SKM-1 treated with dmso at 0.1 percent for 144 hours (cell line): ENCODE data around the gene ANKS3.

Source experiments
- DNase-seq: peaks from one replicate; lab custom pipeline; 2025; ENCODE audit not compliant: unreplicated experiment; lab: John Stamatoyannopoulos, UW

The ANKS3 gene, protein sequence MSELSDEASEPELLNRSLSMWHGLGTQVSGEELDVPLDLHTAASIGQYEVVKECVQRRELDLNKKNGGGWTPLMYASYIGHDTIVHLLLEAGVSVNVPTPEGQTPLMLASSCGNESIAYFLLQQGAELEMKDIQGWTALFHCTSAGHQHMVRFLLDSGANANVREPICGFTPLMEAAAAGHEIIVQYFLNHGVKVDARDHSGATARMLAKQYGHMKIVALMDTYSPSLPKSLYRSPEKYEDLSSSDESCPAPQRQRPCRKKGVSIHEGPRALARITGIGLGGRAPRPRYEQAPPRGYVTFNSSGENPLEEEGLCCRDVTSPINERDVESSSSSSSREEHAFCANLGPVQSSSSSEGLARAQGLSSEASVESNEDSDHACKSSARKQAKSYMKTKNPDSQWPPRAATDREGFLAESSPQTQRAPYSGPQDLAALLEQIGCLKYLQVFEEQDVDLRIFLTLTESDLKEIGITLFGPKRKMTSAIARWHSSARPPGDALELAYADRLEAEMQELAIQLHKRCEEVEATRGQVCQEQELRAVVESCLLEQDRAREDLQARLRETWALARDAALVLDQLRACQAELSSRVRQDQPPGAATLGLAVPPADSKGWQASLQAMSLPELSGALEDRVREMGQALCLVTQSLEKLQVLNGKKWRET

DNA sequence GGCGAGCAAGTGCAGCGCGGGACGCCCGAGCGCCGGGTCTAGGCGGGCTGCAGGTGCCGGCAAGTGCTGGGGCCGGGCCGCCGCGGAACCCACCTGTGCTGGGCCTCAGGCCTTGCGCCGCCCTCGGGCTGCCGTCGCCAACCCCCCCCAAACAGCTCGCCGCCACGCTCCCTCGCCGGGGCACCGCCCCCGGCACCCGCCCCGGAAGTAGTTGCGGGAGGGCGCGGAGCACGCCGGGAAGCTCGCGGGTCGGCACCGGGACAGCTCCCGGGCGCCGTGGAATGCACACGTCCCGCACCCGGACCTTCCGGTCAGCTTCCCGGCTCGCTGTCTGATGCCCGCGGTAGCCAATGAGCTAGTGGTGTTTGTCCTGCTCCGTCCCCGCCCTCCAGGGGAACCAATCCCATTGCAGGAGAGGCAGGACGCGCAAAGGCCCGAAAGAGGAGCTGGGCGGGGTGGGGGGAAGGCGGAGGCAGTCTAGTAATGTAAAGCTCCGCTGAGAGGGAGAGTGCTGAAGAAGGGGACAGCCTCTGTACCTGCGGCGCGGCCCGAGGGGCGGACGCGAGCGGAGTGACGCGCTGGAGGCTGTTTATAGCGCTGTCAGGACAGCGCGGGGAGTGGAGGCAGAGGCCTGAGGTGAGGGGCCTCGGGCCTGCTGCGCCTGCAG is at the start of gene ANKS3, which contains the start of gene DNAAF8:
TSS of gene ANKS3 (minus strand) at position 209 of the 667 bp plus-strand sequence. CDS start 4,122 bp downstream, outside the sequence.
TSS of gene DNAAF8 (plus strand) at position 475 of the 667 bp plus-strand sequence. CDS start 1,978 bp downstream, outside the sequence.
- DNase-seq = peak; percentile 86

DNA sequence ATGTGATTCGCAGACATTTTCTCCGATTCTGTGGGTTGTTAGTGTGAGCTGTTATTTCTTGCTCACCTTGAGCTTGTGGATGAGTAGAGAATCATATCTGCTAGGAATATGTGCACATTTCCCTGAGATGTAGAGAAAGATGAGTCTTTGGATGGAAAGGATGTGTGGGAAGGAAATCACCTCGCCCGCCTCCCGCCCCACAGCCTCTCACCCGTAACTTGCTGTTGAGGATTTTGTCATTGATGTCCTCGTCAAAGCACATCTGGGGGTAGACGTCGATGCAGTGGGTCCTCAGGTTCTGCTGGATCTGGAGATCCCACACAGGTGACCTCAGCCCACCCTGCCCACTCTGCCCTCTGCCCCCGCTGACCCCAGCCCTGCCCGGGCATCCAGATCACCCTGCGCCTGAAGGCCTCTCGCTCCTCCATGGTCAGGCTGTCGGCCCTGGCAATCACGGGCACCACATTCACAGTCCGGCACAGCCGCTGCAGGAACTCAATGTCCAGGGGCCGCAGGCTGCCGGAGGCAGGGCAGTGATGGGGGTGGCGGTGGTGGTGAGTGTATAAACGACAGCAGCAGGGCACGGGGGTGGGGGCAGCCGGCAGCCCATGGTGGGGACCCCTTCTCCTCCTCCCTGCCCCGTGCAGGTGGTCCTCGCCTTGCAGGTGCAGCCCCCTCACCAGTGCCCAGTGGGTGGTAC is 49.3 kb upstream of the ANKS3 start:
- no peak for DNase-seq

DNA sequence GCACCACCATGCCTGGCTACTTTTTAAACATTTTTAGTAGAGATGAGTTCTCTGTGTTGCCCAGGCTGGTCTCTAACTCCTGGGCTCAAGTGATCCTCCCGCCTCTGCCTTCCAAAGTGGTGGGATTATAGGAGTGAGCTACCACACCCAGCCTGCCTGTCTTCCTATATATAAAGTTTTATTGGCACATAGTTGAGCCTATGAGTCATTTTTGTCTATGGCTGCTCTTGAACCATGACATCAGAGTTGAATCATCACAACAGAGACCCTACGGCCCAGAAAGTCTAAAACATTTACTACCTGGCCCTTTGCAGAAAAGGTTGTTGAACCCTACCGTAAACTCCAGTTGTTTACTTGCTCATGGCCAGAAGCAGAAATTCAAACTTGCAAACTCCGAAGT is 46.2 kb upstream of the ANKS3 start:
- DNase-seq = no peak

DNA sequence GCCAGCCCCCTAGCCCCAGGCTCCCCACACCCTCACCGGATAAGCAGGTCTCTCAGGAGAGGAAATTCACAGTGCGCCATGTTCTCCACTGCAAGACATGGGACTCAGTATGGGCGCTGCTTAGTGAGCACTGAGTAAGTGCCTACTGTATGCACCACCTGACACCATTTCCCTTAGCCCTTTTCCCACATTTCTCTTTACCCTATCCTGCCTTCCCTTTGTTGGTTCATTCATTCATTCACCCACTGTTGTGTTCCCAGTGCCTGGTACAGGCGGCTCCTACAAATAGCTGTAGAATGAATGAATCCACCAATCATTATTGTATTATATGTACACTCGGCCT is 44.0 kb upstream of the ANKS3 start:
- DNase-seq = no peak

DNA sequence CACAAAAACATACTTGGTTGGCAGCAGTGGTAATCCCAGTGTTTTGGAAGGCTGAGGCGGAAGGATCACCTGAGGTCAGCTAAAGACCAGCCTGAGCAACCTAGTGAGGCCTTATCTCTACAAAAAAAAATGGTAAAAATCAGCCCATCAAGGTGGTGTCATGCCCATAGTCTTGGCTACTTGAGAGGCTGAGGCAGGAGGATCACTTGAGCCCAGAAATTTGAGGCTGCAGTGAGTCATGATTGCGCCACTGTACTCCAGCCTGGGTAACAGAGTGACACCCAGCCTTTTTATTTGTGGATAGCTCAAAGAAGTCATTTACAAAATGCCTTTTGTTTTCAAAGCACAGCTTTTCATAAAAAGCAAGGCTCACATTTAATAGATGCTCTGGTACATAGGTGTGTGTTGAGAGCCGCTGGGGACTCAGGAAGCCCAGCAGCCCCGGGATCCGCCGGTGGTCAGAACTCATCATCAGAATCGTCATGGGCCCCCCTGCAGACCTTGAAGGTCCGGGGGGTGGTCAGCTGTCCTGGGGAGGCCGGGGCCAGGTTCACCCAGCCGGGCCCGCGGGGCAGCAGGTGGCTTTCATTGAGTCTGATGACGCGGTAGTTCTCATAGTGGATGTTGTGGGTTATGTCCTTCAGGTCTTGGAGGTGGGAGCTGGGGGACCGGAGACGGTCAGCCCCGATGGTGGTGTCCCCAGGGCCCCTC is 43.4 kb upstream of the ANKS3 start:
- no peak for DNase-seq

DNA sequence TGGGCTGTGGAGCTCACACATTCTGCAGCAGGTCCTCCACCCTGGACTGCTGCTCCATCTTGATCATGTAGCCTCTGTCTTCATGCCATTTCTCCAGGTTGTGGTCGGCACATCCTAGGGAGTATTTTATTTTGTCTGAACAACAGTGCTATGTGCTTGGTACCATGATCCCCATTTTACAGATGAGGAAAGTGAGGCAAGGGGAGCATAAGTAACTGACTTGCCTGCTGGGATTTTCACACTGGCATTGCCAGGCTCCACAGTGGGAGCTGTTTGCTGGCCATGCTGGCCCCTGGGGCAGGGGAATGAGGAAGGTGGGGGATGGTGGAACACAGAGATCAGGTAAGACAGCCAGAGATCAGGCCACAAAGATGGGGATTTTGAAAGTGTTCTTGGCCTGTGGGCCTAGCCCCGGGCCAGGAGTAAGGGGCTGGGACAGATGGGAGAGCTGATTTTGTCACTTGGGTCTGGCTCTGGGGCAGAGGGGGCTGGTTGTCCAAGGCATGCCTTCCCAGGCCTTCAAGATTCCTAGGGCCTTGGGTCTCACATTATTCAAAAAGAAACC is 42.2 kb upstream of the ANKS3 start:
- DNase-seq = no peak

DNA sequence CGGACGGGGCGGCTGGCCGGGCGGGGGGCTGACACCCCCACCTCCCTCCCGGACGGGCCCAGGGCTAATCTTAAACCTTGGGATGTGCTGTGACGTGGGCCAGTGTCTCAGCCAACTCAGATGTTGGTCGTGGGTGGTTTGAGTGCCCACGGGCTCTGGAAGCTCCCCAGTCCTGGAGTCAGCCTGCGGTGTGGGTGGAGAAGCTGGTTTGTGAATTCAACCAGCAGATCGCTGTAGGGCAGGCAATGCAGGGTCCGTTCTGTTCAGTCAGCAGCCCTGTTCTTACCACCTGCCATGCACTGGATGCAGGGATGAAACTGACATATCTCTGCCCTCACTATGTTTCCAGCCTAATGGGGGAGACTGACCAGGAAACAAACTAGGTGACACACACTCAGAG is 40.9 kb upstream of the ANKS3 start:
- no peak for DNase-seq

DNA sequence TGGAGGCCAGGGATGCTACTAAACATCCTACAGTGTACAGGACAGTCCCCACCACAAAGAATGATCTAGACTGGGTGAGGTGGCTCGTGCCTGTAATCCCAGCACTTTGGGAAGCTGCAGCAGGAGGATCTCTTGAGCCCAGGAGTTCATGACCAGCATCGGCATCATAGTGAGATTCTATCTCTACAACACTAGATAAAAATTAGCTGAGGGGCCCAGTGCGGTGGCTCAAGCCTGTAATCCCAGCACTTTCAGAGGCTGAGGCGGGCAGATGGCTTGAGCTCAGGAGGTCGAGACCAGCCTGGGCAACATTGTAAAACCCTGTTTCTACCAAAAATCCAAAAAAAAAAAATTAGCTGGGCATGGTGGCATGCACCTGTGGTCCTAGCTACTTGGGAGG is 38.3 kb upstream of the ANKS3 start:
- DNase-seq = no peak

DNA sequence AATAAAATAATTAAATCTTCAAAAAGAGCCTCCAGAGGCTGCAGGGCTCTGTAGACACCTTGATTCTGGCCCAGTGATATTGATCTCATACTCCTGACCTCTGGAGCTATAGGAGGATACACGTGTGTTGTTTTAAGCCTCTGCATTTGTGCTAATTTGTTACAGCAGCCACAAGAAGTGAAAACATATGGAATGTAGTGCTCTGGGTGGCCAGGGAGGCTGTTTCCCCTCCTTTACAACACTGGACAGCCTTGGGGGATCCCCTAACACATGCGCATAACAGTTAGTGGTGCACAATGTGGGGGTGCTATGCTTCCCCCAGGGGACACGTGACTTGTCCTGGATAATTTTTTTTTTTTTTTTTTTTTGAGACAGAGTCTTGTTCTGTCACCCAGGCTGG is 37.6 kb upstream of the ANKS3 start:
- no peak for DNase-seq

DNA sequence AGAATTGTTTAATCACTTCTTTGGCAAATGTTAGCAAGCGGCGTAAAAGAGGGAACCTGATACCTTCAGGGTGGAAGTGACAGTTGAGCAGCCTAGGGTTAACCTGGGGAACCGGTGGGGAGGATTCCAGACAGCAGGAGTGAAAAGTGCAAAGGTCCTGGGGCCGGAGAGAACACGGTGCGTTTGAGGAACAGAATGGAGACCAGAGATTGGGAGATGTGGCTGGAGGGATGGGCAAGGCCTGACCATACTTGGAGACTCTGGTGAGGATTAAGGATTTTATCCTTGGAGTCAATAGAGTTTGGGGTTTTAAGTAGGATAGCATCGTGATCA is 35.2 kb upstream of the ANKS3 start:
- no peak for DNase-seq

DNA sequence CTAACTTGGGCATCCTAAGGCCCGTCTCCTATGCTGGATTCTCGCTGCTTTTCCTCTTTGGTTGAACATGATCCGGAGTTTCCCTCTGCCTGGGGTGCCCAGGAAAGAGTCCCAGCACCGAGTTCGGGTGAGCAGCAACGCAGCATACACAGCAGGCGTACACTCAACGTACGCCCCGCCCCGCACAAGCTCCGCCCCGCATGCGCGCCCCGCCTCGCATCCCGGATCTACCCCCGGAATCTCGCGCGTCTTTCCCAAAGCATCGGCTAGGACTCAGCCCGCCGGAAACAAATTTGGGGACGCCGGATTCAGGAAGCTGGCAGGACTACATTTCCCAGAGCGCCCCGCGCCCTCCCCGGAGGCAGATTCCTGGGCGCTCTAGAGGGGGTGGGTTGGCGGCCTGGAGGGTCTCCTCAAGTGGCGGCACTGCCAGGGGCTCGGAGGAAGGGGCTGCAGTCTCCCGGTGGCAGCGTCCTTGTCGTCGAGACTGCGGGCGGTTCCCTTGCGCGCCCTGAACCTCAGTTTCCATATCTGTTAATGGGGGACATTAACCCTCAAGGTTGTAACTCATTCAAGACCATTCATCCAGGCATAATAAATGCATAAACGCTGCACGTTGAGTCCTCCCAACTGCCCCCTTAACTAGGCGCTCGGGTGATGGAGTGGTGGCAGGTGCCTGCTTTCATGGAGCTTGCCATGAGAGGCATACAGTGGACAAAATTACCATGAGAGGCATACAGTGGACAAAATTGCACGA is 34.7 kb upstream of the ANKS3 start:
- DNase-seq = peak; percentile 89

DNA sequence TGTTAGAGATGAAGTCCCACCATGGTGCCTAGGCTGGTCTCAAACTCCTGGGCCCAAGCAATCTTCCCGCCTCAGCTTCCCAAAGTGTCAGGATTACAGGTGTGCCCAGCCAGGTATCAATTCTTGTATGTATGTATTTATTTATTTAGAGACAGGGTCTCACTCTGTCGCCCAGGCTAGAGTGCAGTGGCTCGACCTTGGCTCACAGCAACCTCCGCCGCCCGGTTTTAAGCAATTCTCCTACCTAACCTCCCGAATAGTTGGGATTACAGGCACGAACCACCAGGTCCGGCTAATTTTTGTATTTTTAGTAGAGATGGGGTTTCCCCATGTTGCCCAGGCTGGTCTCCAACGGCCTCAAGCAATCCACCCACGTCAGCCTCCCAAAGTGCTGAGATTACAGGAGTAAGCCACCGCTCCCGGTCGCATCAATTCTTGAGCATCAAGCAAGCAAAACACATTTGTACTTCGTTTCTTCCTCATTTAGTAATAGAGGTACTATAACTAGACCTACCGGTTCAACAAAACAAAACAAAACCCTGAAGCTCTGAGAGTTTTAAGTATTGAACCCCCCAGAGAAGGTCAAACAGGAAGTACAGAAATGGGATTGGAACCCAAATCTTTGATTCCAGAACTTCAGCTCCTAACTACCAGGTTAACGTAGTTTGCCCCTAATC is 33.9 kb upstream of the ANKS3 start:
- peak; percentile 66 for DNase-seq

DNA sequence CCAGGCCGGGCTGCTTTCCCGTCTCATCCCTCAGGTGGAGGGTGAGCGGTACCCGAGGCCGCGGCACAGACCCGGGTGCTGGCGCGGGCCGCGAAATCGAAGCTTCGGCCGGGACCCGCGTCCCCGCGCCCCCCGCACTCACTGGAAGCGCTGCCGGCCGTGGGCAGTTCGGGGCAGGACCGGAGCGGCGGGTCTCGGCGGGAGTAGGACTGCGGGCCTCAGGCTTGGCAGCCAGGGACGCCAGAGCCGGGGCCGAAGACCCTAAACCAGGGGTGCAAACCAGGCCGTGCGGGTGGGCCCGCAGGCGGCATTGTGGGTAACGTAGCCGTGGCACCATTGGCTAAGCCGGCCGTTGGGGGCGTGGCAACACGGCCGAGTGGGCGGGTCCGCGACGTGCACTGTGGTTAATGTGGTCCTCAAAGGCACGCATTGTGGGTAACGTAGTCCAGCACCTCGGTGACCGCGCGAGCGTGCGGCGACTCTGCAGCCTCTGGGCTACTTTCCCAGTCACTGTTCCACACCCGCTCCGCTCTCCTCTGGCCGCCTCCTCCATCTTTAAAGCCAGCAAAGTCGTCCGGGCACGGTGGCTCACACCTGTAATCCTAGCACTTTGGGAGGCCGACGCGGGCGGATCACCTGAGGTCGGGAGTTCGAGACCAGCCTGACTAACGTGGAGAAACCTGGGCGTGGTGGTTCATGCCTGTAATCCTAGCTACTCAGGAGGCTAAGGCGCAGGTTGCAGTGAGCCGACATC is 33.0 kb upstream of the ANKS3 start, which contains the start of gene ZNF500:
TSS of gene ZNF500 (minus strand) at position 288 of the 754 bp plus-strand sequence. CDS start 1,184 bp downstream, outside the sequence.
- peak; percentile 92 for DNase-seq

DNA sequence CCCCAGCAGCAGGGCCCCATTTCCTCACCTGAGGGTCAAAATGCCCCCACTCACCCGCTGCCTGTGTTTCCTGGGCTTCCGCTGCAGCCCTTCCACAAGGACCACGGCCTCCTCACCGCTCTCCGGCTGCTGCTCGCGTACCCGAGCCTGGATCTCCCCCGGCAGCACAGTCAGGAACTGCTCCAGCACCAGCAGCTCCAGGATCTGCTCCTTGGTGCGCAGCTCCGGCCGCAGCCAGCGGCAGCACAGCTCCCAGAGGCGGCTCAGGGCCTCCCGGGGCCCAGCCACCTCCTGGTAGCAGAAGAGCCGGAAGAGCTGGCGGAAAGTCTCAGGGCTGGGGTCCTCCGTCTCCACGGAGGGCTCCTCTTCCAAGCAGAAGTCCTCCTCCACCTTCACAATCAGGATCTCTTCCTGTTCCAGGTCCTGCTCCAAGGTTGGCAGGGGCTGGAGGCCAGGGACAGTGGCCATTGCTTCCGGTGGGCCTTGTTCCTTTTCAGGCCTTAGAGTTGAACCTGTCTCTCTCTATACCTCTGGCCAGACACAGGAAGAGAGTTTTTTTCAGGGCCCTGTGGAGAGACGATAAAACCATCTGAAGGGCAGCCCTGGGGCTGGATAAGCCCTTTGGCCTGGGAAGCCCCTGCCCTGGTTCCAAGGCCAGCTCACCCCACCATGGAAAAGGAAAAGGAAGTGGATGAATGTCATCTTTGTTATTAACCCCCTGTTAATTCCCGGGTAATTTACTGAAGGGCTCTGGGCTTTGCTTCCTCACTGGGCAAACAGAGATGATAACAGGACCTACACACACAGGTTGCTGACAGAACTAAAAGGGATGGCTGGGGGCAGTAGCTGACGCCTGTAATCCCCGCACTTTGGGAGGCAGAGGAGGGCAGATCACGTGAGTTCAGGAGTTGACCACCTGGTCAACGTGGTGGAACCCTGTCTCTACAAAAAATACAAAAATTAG is 31.7 kb upstream of the ANKS3 start:
- no peak for DNase-seq

DNA sequence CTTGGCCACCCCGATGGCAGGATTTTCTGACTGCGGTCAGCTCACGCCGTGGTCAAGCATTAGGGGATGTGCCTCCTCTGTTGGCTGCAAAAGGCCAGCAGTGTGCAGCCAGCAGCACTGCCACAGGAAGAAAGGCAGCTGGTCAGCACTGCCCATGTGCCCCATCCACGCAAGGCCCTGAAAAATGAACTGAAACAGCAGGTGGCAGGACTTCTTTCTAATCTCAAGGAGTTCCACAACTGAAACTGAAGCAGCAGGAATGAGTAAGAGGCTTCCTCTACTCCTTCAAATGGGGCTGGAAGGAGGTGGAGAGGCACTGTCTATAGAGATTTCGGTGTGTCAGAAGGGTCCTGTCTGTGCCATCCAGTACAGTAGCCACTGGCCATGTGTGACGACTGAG is 29.7 kb upstream of the ANKS3 start:
- DNase-seq = no peak

DNA sequence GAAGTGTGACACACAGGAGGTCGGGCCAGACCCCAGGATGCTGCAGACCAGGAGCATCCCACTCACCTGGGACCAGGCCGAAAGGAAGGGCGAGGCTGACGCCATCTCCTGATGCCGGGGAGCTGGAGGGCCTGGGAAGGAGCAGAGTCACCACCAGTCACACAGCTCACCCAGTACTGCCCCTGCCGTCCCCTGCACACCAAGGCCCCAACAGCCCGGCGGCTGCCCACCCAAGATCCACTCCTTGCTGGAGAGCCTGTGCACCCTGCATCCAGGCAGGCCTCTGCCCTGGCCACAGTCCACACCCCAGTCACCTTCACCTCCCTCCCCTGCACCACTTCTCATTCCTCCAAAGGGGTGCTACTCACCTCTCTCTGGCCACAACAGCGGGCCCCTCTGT is 28.1 kb upstream of the ANKS3 start:
- no peak for DNase-seq

DNA sequence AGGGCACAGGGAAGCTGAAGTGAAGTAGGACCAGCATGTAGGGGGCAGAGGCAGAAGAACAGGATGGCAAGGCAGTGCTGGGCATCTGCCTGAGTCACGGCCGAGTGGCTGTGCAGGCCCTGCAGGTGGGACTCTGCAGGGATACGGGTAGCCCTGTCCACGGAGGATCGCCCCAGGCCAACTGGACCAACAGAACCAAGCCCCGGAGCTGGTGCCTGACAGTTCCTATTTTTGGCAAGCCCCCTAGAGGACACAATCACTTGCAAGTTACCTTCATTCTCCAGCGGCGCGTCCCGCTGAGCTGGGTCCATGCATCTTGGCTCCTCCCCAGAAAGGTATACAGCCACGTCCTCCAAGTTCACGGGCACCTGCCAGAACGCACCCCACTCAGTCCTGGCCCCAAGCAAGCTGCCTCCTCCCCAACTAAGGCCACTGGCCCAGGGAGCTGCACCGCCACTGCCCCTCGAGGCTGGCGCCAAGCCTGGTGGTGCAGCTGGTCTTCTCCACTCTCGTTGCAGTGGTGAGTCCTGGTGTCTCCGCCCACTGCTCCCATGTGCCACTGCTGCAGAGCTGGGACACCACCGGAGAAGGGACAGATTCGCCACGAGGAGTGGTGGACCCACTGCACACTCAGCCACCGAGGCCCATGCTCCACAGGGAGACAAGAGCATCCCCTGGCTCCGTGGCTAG is 26.3 kb upstream of the ANKS3 start:
- no peak for DNase-seq
